ENCODE data around the gene TIAM2.

The TIAM2 gene

GRCh38 chr6:155026022-155026705, 31.0 kb downstream of the TIAM2 start:
- DNase-seq (ENCODE audit: low spot score), result peak; percentile 66

DNA sequence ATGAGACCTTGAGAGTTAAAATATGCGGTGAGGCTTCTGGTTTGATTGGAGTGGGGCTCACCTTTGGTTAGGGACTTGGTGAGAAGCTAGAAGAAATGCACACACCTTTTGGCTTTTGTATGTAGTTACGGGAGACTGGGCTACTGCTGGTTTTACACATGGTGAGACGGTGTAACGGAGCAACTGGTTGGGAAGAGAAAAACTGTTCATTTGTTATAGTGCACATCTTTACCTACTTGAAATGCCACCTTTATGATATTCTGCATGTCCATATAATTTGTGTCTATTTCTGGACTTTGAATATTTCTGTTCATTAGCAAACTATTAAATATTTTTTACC, 31.6 kb downstream of the TIAM2 start:
- no peak for DNase-seq (ENCODE audit: low spot score)

DNA sequence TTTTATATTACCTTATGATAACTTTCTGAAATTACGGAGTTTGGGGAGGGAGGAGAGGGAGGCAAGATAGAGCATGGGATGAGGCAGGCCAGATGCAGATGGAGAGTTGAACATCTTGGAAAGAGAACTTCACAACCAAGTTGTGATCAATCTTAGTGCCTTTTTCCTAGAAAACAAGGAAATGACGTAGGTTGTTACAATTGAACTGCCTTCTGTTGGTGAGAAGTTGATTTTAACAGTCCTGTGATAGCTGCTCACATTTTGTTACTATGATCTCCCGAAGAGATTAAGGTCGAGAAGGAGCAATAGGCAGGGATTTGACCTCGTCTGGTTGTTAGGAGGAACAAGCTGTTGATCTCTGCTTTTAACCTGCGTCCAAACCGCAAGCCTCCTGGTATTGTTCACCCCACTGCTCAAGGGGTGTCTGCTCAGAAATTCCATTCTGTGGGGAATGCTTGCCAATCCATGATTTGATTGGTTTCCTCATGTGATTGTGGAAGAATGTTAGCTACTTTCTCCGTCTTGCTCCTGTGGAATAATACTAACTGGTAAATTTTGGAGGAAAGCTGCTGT, 35.1 kb downstream of the TIAM2 start:
- no peak for DNase-seq (ENCODE audit: low spot score)

GRCh38 chr6:155031091-155031490, 36.0 kb downstream of the TIAM2 start:
- DNase-seq (ENCODE audit: low spot score), result no peak

DNA sequence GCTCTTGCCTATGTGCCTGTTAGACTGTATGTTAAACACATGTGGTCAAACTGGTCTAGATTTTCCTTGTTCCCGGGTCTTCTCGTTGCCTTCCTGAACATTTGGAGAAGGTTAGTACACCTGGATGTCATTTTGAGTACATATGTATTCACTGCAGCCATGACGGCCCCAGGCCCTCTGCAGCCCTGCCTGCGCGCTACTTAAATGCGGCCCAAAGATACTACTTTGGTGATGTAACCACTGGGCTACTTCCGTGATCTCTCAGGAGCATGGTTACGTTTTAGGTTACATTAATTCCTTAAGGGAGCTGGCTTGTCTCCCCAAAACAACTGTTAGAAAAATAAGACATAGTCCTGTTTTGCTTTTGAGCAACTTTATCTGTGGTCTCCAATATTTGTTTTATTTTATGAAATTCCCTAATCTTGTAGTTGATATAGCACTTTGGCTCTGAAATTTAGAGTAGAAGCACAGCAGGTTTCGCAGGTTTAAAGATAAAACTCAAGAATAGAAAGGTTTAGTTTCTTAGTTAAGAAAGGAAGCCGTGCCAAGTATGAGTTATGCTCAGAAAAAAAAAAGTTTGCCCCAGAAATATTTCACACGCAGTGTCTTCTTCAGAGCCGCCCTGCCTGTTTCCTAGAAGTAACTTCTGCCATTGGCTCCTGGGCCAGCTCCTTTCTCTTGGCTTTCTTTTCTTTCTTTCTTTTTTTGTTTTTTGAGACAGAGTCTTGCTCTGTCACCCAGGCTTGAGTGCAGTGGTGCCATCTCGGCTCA, 38.1 kb downstream of the TIAM2 start:
- no peak for DNase-seq (ENCODE audit: low spot score)

- DNase-seq (ENCODE audit: low spot score), result no peak
Measured at GRCh38 chr6:155036907-155037306, 41.8 kb downstream of the TIAM2 start.

- DNase-seq (ENCODE audit: low spot score), result no peak
Measured at GRCh38 chr6:155038104-155038503, 43.0 kb downstream of the TIAM2 start.

- no peak for DNase-seq (ENCODE audit: low spot score)
Measured at GRCh38 chr6:155038527-155038926, 43.4 kb downstream of the TIAM2 start.

- no peak for DNase-seq (ENCODE audit: low spot score)
Measured at GRCh38 chr6:155039618-155040017, 44.5 kb downstream of the TIAM2 start.

DNA sequence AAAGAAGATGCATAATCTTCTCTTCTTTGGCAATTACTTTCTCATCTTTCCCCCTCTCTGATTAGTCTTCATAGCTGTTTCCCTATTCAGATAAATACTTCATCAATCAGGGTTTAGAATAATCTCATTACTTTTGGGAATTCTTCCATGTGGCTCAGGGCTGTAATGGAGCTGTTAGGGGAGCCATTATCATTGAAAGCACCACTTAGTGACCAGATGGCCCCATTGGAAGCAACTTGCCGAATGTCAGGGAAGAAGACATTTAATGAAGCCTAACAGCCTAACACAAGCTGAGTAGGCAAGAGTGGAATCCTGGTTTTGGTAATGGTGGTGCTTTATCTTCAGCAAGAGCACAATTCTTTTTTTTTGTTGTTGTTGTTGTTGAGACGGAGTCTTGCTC, 45.0 kb downstream of the TIAM2 start:
- DNase-seq (ENCODE audit: low spot score), result no peak

DNA sequence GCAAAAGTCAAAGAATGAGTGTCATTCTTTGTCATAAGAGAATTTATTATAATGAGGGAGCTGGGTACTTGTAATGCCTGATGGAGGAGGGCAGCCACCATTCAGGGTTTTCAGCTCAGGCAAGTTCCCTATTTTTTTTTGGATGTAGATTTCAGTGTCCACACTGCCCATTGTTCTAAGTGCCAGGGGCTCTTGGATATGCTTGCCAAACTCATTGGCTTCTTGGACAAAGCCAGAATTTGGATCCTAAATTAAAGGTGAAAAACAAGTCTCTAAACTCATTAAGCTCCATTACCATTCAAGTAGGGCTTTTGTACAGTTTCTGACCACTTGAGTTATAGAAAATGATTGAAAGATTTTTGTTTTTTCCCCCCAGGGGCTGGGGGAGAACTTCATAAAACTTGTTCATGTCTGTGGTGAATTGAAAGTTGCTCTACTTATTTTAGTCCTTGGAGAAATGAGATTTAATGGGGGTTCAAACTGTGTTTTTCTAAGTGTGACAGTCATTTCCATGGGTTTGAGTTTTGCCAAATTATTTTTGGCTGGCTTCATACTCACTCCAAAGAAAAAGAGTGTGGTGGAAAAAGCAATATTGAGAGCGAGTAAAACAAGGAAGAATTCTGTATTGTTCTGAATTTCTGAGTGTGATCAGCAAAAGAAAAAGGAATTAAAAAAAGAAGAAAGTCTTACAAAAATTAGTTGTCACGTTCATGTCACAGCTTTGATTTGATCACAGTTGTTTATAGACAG, 46.0 kb downstream of the TIAM2 start:
- DNase-seq (ENCODE audit: low spot score), result no peak

DNA sequence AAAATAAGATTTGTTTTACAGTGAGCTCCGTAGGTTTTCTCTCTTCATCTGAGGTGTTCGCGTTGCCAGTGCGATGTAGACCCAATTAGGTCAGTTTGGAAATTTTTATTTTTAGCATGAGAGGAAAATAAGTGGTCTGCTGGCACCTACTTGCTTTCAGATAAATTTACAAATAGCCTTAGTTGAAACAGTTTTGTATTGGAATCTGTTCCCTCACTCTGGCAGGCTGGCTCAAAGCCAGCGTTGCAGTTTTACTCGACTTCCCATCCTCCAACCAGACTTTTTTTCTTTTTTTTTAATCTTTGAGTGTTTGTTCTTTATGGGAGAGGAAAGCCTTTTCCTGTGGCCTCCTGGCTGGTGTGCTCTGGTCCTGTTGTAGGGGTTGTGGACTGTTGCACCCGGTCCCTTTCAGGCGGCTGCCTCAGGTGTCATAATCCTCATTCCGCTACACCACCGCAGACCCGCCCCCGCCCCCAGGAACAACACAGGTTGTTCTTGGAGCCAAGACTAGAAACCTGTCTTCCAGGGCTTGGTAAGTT, 46.7 kb downstream of the TIAM2 start:
- DNase-seq (ENCODE audit: low spot score), result no peak

DNA sequence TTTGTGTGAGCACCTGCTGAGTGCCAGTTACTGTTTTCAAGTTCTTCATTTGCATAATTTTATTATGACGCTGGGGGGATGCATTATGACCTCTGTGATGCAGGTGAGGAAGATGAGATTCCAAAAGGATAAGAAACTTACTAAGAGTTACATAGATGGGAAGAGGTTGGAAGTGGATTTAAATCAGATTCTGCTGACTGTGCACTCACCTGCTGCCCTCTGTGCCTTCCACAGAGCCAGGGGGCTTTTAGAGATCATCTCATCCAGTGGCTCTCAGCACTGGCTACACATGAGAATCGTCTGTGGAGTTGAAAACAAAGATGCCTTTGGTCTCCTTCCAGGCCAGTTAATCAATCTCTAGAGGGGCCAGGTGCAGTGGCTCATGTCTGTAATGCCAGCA, 47.9 kb downstream of the TIAM2 start:
- DNase-seq (ENCODE audit: low spot score), result no peak

GRCh38 chr6:155045561-155046404, 50.7 kb downstream of the TIAM2 start:
- no peak for DNase-seq (ENCODE audit: low spot score)

GRCh38 chr6:155047523-155047922, 52.4 kb downstream of the TIAM2 start:
- DNase-seq (ENCODE audit: low spot score), result no peak

GRCh38 chr6:155050311-155050710, 55.2 kb downstream of the TIAM2 start:
- no peak for DNase-seq (ENCODE audit: low spot score)

GRCh38 chr6:155054491-155055250, 59.6 kb downstream of the TIAM2 start:
- DNase-seq (ENCODE audit: low spot score), result no peak

DNA sequence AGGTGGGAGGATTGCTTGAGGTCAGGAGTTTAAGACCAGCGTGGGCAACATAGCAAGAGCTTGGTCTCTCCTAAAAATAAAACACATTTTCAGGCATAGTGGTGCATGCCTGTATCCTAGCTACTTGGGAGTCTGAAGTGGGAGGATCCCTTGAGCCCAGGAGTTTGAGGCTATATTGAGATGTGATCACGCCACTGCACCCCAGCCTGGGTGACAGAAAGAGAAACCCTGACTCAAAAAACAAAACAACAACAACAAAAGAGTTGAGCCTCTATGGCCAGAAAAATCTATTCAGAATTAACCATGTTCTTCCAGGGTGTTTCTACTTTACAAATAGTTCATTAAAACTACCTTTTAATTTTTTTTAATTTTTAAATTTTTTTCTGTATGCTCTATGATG, 60.6 kb downstream of the TIAM2 start:
- DNase-seq (ENCODE audit: low spot score), result no peak

DNA sequence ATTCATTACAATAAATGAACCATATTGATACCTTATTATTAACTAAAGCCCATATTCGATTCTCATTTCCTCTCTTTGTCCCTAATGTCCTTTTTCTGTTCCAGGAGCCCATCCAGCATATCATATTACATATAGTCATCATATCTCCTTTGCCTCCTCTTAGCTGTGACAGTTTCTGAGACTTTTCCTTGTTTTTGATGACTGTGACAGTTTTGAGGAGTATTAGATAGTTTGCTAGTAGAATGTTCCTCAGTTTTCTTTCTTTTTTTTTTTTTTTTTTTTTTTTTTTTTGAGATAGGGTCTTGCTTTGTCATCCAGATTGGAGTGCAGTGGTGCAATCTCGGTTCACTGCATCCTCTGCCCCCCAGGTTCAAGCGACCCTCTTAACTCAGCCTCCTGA, 61.6 kb downstream of the TIAM2 start:
- no peak for DNase-seq (ENCODE audit: low spot score)

GRCh38 chr6:155061381-155061780, 66.3 kb downstream of the TIAM2 start:
- no peak for DNase-seq (ENCODE audit: low spot score)

GRCh38 chr6:155062866-155063341, 67.8 kb downstream of the TIAM2 start:
- no peak for DNase-seq (ENCODE audit: low spot score)

Data from RKO (cell line).